Liver (tissue), 9 donors: ENCODE results near the gene MRPS12. TPM values are rescaled to one million over a fixed set of nuclear protein-coding genes. Genes with fewer than 3 reads are reported as not detected.

Experiments used
- DNase-seq: peaks from one replicate; pipeline ENCODE4 v3.0.0-alpha.2; 2017; ENCODE audit warnings: low spot score
- H3K27ac ChIP-seq, 2 donors: one replicate each; pipeline ENCODE4 v1.7.0; 2013; ENCODE audit warnings: inconsistent platforms in 2 of 2, low read length in 2 of 2, control low read depth in 1 of 2, low read depth in 1 of 2, mild to moderate bottlenecking in 1 of 2
- H3K27me3 ChIP-seq, 4 donors: one replicate each; pipeline versions ENCODE4 v1.6.1 to v1.7.0; 2013; ENCODE audit warnings: low read length in 3 of 4, inconsistent platforms in 1 of 4, mild to moderate bottlenecking in 1 of 4, moderate library complexity in 1 of 4; ENCODE audit not compliant: control insufficient read depth in 4 of 4, insufficient read depth in 4 of 4
- H3K36me3 ChIP-seq, 4 donors: one replicate each; pipeline versions ENCODE4 v1.6.1 to v1.7.0; 2013; ENCODE audit warnings: low read length in 3 of 4, mild to moderate bottlenecking in 3 of 4, low read depth in 1 of 4, moderate library complexity in 1 of 4; ENCODE audit not compliant: control insufficient read depth in 4 of 4, insufficient read depth in 3 of 4
- H3K4me1 ChIP-seq, 4 donors: one replicate each; pipeline versions ENCODE4 v1.6.1 to v1.7.0; 2013; ENCODE audit warnings: low read length in 3 of 4, mild to moderate bottlenecking in 3 of 4, moderate library complexity in 1 of 4; ENCODE audit not compliant: control insufficient read depth in 4 of 4, insufficient read depth in 4 of 4
- H3K4me3 ChIP-seq, 3 donors: one replicate each; pipeline versions ENCODE4 v1.6.1 to v1.7.0; 2013; ENCODE audit warnings: low read length in 3 of 3, control low read depth in 1 of 3, low read depth in 1 of 3, mild to moderate bottlenecking in 1 of 3
- H3K9ac ChIP-seq, 2 donors: one replicate each; pipeline ENCODE4 v1.7.0; 2013; ENCODE audit warnings: low read length in 2 of 2, mild to moderate bottlenecking in 2 of 2, moderate library complexity in 2 of 2, control low read depth in 1 of 2, low read depth in 1 of 2
- H3K9me3 ChIP-seq, 4 donors: one replicate each; pipeline versions ENCODE4 v1.6.1 to v1.7.0; 2013; ENCODE audit warnings: low read length in 3 of 4; ENCODE audit not compliant: control insufficient read depth in 4 of 4
- EGR1 ChIP-seq, 2 donors: IDR thresholded peaks; 2 replicates each; pipeline ENCODE4 v1.6.1; 2016 to 2018; ENCODE audit warnings: antibody characterized with exemption in 2 of 2, low read depth in 2 of 2
- FOXA1 ChIP-seq: IDR thresholded peaks from 2 replicates; pipeline ENCODE4 v1.6.1; 2016; ENCODE audit warnings: antibody characterized with exemption
- FOXA2 ChIP-seq: IDR thresholded peaks from 2 replicates; pipeline ENCODE4 v1.6.1; 2016; ENCODE audit warnings: antibody characterized with exemption
- GABPA ChIP-seq, 2 donors: IDR thresholded peaks in 1 of 2; conservative IDR thresholded peaks in 1 of 2; 2 replicates each; pipeline ENCODE4 v1.6.1; 2016; ENCODE audit warnings: antibody characterized with exemption in 2 of 2, mild to moderate bottlenecking in 1 of 2, moderate library complexity in 1 of 2
- HNF4A ChIP-seq, 2 donors: conservative IDR thresholded peaks; 2 replicates each; pipeline ENCODE4 v1.6.1; 2016; ENCODE audit warnings: antibody characterized with exemption in 2 of 2, mild to moderate bottlenecking in 2 of 2
- HNF4G ChIP-seq: IDR thresholded peaks from 2 replicates; pipeline ENCODE4 v1.6.1; 2016; ENCODE audit warnings: antibody characterized with exemption
- JUND ChIP-seq, 2 donors: IDR thresholded peaks; 2 replicates each; pipeline ENCODE4 v1.6.1; 2016; ENCODE audit warnings: antibody characterized with exemption in 2 of 2
- NR2F2 ChIP-seq: IDR thresholded peaks from 2 replicates; pipeline ENCODE4 v1.6.1; 2016; ENCODE audit warnings: antibody characterized with exemption
- RAD21 ChIP-seq, 2 donors: IDR thresholded peaks; 2 replicates each; pipeline ENCODE4 v1.6.1; 2016; ENCODE audit warnings: antibody characterized with exemption in 2 of 2, mild to moderate bottlenecking in 2 of 2
- RXRA ChIP-seq, 2 donors: IDR thresholded peaks; 2 replicates each; pipeline ENCODE4 v1.6.1; 2017 to 2018; ENCODE audit warnings: antibody characterized with exemption in 2 of 2, mild to moderate bottlenecking in 1 of 2
- SP1 ChIP-seq: IDR thresholded peaks from 2 replicates; pipeline ENCODE4 v1.6.1; 2018; ENCODE audit warnings: antibody characterized with exemption, mild to moderate bottlenecking
- TAF1 ChIP-seq: conservative IDR thresholded peaks from 2 replicates; pipeline ENCODE4 v1.6.1; 2016; ENCODE audit warnings: antibody characterized with exemption, mild to moderate bottlenecking
- YY1 ChIP-seq: IDR thresholded peaks from 2 replicates; pipeline ENCODE4 v1.6.1; 2016; ENCODE audit warnings: antibody characterized with exemption, mild to moderate bottlenecking
- WGBS: extraction: QIAGEN DNeasy Blood & Tissue Kit; methylation state at CpG from one replicate; pipeline ENCODE4 v1.1.7; 2013; 5-methylcytosine and 5-hydroxymethylcytosine counted together
- polyA plus RNA-seq, 2 donors: library from polyadenylated mRNA; stranded (reverse) in 1 of 2; unstranded in 1 of 2; fragments of 200-250 nt in 1 of 2; fragments of >200 nt in 1 of 2; fragmentation: Nextera tagmentation in 1 of 2; extraction: Ambion mirVana in 1 of 2; gene quantifications; one replicate each; pipeline versions ENCODE4 v1.2.1 to v1.2.3, GENCODE V29; 2013 to 2015
- total RNA-seq, 2 donors: library from RNA; depleted of rRNA; stranded (reverse); fragments of >200 nt; gene quantifications; one replicate each; pipeline ENCODE4 v1.2.3, GENCODE V29; 2014
- TF ChIP-seq, protein P1 (sequence below): IDR thresholded peaks from 2 replicates; pipeline ENCODE4 v1.6.1; 2016; ENCODE audit warnings: antibody characterized with exemption
- TF ChIP-seq, protein P2 (sequence below): IDR thresholded peaks from 2 replicates; pipeline ENCODE4 v1.6.1; 2016; ENCODE audit warnings: antibody characterized with exemption
- TF ChIP-seq, protein P3 (sequence below): fragments of 150-350 bp; IDR thresholded peaks from 2 replicates; pipeline ENCODE4 v1.5.1; 2017; ENCODE audit warnings: improper control_type of control experiment, low read depth, low read length; ENCODE audit not compliant: missing input control
- TF ChIP-seq, protein P4 (sequence below): IDR thresholded peaks from 2 replicates; pipeline ENCODE4 v1.6.1; 2016; ENCODE audit warnings: antibody characterized with exemption
- donor health status: healthy.
- donor health status: healthy.
- donor health status: healthy.
- donor health status: healthy.
- donor health status: healthy.

Gene MRPS12
- total and polyA plus RNA-seq, 4 donors = 19.0 to 62.0 (median 39.9) TPM

DNA sequence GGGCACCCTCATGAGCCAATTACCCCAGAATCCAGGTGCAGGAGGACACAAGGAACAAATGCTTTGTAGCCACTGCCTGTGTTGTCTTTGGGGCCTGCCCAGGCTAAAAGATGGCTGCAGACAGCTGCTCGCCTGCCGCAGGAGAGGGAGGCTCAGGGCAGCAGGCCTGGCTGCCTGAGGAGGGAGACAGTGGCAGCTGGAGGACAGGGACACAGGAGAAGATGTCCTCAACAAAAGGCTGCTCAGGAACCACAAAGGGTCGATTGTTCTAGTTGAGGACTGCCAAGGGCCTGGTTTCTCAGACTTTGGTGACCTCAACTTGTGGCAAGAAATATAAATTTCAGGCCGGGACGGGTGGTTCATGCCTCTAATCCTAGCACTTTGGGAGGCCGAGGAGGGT is 39.0 kb upstream of the MRPS12 start (continued):
- TF ChIP-seq, protein P1, sequence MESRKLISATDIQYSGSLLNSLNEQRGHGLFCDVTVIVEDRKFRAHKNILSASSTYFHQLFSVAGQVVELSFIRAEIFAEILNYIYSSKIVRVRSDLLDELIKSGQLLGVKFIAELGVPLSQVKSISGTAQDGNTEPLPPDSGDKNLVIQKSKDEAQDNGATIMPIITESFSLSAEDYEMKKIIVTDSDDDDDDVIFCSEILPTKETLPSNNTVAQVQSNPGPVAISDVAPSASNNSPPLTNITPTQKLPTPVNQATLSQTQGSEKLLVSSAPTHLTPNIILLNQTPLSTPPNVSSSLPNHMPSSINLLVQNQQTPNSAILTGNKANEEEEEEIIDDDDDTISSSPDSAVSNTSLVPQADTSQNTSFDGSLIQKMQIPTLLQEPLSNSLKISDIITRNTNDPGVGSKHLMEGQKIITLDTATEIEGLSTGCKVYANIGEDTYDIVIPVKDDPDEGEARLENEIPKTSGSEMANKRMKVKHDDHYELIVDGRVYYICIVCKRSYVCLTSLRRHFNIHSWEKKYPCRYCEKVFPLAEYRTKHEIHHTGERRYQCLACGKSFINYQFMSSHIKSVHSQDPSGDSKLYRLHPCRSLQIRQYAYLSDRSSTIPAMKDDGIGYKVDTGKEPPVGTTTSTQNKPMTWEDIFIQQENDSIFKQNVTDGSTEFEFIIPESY = no peak
- TF ChIP-seq TAF1 (no peak), HNF4G (no peak), RAD21 (IDR thresholded peaks at IDR 0.05) (no peak), HNF4A (conservative IDR thresholded peaks at IDR 0.05) (no peak), FOXA2 (no peak)
- TF ChIP-seq, protein P2, sequence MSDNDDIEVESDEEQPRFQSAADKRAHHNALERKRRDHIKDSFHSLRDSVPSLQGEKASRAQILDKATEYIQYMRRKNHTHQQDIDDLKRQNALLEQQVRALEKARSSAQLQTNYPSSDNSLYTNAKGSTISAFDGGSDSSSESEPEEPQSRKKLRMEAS = no peak

DNA sequence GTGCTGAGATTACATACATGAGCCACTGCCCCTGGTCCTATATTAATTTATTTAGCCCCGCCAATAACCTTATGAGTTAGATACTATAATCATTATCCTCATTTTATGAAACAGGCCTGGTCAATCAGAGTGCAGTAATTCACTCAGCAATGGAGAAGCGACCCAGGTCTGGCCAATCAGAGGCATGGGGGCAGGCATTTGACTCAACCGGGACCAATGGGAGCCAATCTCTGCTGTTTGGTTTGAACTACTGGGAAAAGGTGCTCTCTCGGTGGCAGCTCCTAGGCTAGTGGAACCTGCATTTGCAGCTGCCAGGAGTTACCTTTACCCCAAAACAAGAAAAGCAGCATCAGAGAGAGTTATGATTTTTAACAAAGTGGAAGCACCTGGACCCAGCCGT is 37.9 kb upstream of the MRPS12 start:
- H3K27ac ChIP-seq = peak overlapping the region in 1 of 2 donors; percentile 2
- peaks cover 2 to 24% (median 18%) of the 10 kb centered on the region in 4 donors for H3K36me3 ChIP-seq
- H3K4me1 ChIP-seq = peaks cover 0 to 3% (median under 1%) of the 10 kb centered on the region in 4 donors
- H3K27me3 ChIP-seq = no peaks in the 10 kb centered on the region
- H3K9ac ChIP-seq = no peak overlapping the region
- 90% methylated on average over 5 of the region's 5 CpGs for WGBS
- H3K9me3 ChIP-seq = no peaks in the 10 kb centered on the region
- H3K4me3 ChIP-seq = no peak overlapping the region
- no peak for DNase-seq
- TF ChIP-seq GABPA (IDR thresholded peaks at IDR 0.05 in 1 of 2, conservative IDR thresholded peaks at IDR 0.05 in 1 of 2) (no peak), SP1 (no peak), HNF4A (conservative IDR thresholded peaks at IDR 0.05) (no peak), TAF1 (no peak), NR2F2 (no peak), RXRA (IDR thresholded peaks at IDR 0.05) (no peak), HNF4G (no peak), EGR1 (IDR thresholded peaks at IDR 0.05; ENCODE audit: low read depth in 2 of 2) (no peak), YY1 (no peak)
- TF ChIP-seq, protein P3, sequence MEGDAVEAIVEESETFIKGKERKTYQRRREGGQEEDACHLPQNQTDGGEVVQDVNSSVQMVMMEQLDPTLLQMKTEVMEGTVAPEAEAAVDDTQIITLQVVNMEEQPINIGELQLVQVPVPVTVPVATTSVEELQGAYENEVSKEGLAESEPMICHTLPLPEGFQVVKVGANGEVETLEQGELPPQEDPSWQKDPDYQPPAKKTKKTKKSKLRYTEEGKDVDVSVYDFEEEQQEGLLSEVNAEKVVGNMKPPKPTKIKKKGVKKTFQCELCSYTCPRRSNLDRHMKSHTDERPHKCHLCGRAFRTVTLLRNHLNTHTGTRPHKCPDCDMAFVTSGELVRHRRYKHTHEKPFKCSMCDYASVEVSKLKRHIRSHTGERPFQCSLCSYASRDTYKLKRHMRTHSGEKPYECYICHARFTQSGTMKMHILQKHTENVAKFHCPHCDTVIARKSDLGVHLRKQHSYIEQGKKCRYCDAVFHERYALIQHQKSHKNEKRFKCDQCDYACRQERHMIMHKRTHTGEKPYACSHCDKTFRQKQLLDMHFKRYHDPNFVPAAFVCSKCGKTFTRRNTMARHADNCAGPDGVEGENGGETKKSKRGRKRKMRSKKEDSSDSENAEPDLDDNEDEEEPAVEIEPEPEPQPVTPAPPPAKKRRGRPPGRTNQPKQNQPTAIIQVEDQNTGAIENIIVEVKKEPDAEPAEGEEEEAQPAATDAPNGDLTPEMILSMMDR = no peak

DNA sequence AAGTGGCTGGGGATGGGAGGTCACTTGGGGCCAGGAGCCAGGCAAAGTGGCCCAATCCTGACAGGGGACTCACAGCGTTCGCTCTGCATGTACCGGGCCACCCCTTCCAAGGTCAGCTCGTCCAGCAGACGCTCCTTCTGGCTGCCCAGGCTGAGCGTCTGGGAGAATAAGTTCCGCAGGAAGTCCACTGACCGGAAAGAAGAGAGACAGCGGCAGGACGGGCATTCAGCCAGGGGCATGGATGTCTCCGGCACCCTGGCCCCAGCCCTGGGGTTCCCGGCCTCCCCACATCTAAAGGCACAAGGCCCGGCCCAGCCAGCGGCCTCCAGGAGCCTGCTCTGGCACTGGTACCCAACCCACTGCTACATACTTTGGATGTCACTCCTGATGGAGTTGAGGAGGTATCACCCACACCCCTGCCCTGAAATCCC is 37.4 kb upstream of the MRPS12 start:
- no peaks in the 10 kb centered on the region for H3K9me3 ChIP-seq
- H3K4me1 ChIP-seq = peaks cover 0 to 7% (median 4%) of the 10 kb centered on the region in 4 donors
- no peaks in the 10 kb centered on the region for H3K27me3 ChIP-seq
- H3K36me3 ChIP-seq = peaks cover 2 to 22% (median 18%) of the 10 kb centered on the region in 4 donors
- H3K4me3 ChIP-seq = no peak overlapping the region
- no peak overlapping the region for H3K9ac ChIP-seq
- no peak for DNase-seq
- H3K27ac ChIP-seq = peak overlapping the region in 1 of 2 donors; percentile 18
- 84% methylated on average over 14 of the region's 14 CpGs for WGBS
- TF ChIP-seq HNF4G = no peak
- TF ChIP-seq HNF4A (conservative IDR thresholded peaks at IDR 0.05) = no peak
- TF ChIP-seq, protein P3 = no peak
- no peak for TF ChIP-seq YY1
- TF ChIP-seq NR2F2 = no peak
- TF ChIP-seq RXRA (IDR thresholded peaks at IDR 0.05) = no peak
- TF ChIP-seq SP1 = no peak
- no peak for TF ChIP-seq GABPA (IDR thresholded peaks at IDR 0.05 in 1 of 2, conservative IDR thresholded peaks at IDR 0.05 in 1 of 2)
- TF ChIP-seq EGR1 (IDR thresholded peaks at IDR 0.05; ENCODE audit: low read depth in 2 of 2) = no peak
- TF ChIP-seq, protein P2 = no peak
- TF ChIP-seq RAD21 (IDR thresholded peaks at IDR 0.05) = no peak
- TF ChIP-seq, protein P4, sequence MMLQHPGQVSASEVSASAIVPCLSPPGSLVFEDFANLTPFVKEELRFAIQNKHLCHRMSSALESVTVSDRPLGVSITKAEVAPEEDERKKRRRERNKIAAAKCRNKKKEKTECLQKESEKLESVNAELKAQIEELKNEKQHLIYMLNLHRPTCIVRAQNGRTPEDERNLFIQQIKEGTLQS = no peak
- TF ChIP-seq TAF1 = no peak
- TF ChIP-seq JUND (IDR thresholded peaks at IDR 0.05) = no peak
- TF ChIP-seq, protein P1 = no peak
- TF ChIP-seq FOXA1 = no peak
- TF ChIP-seq FOXA2 = no peak
